Measurements from ENCODE around the gene FSTL1.

- TF ChIP-seq, protein P1, sequence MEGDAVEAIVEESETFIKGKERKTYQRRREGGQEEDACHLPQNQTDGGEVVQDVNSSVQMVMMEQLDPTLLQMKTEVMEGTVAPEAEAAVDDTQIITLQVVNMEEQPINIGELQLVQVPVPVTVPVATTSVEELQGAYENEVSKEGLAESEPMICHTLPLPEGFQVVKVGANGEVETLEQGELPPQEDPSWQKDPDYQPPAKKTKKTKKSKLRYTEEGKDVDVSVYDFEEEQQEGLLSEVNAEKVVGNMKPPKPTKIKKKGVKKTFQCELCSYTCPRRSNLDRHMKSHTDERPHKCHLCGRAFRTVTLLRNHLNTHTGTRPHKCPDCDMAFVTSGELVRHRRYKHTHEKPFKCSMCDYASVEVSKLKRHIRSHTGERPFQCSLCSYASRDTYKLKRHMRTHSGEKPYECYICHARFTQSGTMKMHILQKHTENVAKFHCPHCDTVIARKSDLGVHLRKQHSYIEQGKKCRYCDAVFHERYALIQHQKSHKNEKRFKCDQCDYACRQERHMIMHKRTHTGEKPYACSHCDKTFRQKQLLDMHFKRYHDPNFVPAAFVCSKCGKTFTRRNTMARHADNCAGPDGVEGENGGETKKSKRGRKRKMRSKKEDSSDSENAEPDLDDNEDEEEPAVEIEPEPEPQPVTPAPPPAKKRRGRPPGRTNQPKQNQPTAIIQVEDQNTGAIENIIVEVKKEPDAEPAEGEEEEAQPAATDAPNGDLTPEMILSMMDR (IDR thresholded peaks at IDR 0.05) = no peak
- TF ChIP-seq FOXM1 (IDR thresholded peaks at IDR 0.05; ENCODE audit: low read depth) (no peak), SMC3 (IDR thresholded peaks at IDR 0.05; ENCODE audit: low read depth, low read length) (no peak)
Measured at GRCh38 chr3:120423432-120423831, 27.4 kb downstream of the FSTL1 start.

Measured in SK-N-SH (cell line).